GM18520 (cell line): ENCODE results near the gene SERPINB5.
A peak's percentile ranks its signal among the peaks of the same experiment; 100 is the strongest.
"Not testable (repeated sequence)": the region's sequence is repeated elsewhere in the genome, so short reads cannot be mapped to it uniquely, and the experiment has no call there.

Source experiments
- ATAC-seq: cut with Tn5 transposase; IDR thresholded peaks from one replicate; pipeline ENCODE4 v1.9.1; 2021; ENCODE audit not compliant: unreplicated experiment

Gene SERPINB5, protein sequence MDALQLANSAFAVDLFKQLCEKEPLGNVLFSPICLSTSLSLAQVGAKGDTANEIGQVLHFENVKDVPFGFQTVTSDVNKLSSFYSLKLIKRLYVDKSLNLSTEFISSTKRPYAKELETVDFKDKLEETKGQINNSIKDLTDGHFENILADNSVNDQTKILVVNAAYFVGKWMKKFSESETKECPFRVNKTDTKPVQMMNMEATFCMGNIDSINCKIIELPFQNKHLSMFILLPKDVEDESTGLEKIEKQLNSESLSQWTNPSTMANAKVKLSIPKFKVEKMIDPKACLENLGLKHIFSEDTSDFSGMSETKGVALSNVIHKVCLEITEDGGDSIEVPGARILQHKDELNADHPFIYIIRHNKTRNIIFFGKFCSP

DNA sequence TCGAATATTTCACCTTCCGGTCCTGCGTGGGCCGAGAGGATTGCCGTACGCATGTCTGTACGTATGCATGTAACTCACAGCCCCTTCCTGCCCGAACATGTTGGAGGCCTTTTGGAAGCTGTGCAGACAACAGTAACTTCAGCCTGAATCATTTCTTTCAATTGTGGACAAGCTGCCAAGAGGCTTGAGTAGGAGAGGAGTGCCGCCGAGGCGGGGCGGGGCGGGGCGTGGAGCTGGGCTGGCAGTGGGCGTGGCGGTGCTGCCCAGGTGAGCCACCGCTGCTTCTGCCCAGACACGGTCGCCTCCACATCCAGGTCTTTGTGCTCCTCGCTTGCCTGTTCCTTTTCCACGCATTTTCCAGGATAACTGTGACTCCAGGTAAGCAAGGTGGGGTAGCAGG, at the start of gene SERPINB5:
Gene SERPINB5 (plus strand): TSS at position 291 of the 400 bp plus-strand sequence. CDS start 7,471 bp downstream, outside the sequence.
- no peak for ATAC-seq

DNA sequence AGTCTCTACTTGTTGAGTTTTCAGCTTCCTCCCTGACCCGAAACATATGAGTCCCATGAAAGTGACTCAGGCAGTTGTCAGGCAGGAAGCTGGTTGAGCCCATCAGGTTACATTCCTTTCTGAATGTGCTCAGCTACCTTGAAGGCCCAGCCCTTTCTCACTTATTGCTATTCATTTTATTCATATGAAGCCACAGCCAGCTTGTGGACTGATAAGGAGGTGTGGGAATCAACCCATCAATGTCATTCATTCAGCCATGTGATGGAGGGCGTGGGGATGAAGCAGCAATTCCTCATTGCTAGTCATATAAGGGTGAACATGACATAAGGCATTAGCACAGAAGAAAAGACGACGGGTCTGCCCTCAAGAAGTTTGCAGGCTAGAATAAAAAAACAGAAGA, 49.2 kb upstream of the SERPINB5 start:
- no peak for ATAC-seq

DNA sequence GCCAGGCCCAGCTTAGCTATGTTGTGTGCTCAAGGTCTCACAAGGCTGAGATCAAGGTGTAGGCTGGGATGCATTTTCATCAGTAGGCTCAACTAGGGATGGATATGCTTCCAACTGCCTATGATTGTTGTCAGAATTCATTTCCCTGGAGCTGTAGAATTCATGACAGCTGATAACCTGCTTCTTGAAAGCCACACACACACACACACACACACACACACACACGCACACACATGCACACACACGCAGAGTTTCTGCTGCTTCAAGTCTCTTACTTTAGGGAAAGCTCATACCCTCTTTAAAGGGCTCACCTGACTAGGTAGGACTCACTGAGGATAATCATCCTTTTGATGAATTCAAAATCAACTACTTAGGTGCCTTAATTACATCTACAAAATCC, 46.2 kb upstream of the SERPINB5 start:
- ATAC-seq: no peak

DNA sequence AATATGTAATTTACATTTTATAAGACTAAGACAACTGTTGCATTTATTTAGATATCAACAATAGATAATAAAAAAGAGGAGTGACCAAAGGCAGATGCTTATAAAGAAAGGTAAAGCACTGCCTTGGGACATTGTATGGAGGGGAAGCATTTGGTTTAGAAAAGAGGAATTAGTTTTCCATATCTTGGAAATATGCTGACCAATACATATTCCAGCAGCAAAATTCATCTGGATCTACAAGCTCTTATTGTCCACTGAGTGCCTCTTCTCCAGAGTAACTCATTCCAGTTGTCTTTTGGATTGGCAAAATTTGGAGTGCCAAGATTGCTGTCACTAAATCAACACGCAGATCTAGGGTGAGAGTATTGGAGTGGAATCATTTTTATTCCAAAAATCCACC, 45.6 kb upstream of the SERPINB5 start:
- ATAC-seq: no peak

DNA sequence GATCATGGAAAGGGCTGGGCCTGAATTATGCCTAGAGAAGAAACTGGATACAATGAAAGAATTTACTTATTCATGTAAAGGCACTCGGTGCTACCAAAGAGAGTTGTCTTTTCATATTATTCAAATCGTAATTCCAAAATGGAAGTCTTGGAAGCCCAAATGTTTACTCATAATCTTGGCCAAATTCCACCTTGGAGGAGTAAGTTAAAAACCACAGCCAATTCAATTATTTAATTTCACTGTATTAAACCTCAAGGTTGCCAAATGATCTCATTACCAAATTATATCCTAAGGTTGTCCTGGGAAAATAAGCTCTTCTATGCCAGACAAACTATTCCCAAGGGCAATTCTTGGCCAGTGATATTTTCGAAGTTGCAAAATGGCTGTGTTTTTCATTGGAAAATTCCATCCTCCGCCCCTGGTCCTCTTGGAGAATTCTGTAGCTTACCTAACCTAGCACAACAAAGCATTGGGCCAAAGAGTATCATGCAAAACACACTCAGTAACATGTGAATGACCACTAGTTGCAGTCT, 43.4 kb upstream of the SERPINB5 start:
- ATAC-seq: no peak

DNA sequence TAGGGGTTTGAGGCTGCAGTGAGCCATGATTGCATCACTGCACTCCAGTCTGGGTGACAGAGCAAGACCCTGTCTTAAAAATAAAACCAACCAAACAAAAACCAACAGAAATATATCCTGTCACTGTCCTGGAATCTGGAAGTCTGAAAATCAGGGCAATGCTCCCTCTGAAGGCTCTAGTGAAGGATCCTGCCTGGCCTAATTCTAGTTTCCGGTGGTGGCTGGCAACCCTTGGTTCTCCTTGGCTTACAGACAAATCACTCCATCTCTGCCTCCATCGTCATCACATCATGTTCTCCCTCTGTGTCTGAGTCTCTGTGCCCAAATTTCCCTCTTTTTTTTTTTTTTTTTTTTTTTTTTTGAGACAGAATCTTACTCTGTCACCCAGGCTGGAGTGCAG, 38.6 kb upstream of the SERPINB5 start:
- no peak for ATAC-seq

DNA sequence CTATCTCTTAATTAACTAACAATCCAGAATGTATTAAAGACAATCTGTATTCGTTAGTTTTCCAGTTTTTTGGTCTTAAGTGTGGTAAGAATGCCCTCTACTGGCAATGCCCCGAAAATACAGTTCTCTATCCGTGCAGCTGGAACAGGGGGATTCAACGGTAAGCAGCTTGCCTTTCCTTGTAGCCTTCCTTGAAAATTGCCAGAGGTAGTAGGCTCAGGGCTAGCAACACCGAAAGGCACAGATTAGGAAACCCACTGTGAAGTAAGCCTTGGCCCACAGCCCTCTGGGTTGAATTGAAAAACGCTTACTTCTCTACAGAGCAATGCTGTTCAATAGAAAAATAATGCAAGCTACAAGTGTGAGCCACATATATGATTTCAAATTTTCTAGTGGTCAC, 37.4 kb upstream of the SERPINB5 start:
- no peak for ATAC-seq

DNA sequence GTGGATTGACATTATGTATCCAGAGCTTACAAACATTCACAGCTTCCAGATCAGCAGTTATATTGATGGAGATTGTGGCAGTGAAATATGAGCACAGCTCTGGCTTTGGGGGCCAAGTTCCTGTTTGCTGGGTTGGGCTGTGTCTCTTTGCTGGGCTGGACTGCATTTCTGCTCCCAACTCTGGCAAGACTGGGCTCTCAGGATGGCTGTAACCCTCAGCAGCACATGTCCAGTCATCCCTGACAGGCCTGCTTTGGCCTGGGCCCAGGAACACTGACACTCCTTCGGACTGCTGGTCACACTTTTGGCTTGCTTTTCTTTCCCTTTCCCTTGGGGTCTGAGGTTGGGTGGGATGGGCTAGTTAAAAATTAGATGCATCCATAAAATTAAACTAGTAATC, 36.5 kb upstream of the SERPINB5 start:
- no peak for ATAC-seq

DNA sequence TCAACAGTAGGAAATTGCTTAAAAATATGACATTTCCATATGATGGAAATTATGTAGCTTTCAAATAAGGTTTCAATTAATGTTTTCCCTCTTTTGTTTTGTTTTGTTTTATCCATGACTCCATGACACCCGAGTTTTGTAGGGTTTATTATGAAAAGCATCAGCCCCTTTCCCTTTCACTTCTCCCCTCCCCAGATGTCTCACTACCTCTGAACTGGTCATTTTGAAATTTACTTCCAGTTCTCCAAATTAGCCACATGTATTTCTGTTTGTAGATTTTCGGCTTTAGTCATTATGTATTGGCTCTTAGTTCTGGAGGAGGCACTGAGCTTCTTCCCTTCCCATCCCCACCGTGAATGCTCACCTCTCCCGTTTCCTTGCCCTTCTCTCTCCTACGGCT, 35.9 kb upstream of the SERPINB5 start:
- no peak for ATAC-seq

DNA sequence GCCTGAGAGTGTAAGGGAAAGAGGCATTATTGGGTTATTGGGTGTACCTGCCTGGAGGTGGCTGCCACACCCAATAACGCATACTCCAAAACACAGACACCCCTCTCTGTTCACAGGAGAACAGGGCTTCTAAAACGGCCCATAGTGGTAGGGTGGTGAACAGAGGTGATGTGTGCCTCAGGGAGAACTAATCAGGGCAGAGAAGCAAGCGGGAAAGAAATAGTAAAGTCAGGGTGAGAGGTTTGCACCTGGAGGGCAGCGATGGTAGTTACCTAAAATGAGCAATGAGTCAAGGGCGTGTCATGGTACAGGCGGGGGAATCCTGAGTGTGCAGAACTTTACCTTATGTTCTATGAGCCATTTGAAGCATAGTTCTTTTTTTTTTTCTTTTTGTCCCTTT, 32.9 kb upstream of the SERPINB5 start:
- ATAC-seq: no peak

DNA sequence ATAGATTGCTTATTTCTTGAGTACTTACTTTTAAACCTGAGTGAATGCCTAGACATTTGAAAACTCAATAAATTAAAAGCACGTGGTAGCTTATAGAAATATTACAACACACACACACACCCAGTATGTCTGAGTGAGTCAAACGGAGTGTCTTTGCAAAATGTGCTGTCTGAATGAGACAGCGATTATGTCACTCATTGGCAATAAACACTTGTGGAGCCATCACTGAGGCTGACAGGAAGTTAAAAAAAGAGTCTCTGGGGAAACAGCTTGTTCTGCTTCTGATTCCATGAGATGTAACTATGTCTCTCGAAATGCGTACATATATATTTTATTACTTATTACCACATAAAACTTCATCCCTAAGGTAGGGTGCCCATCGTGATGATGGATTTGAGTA, 32.2 kb upstream of the SERPINB5 start:
- peak; percentile 68 for ATAC-seq

DNA sequence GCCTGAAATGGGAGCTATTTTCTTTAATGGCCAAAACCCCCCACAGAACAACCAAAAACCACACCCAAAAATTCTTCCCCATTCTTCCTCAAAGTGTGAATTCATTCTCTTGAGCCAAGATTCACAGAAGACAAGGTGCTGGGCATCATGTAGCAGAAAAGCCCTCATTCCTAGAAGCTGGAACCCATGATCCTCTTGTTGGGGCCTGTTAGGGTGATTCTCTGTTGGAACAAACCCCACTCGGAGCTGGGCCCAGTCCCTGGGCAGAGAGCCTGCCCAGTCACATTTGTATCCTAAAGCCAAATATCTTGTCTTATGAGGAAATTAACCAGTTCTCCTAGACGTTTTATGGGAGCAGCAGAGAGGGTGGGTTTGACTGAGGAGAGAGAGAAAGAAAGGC, 31.7 kb upstream of the SERPINB5 start:
- no peak for ATAC-seq

DNA sequence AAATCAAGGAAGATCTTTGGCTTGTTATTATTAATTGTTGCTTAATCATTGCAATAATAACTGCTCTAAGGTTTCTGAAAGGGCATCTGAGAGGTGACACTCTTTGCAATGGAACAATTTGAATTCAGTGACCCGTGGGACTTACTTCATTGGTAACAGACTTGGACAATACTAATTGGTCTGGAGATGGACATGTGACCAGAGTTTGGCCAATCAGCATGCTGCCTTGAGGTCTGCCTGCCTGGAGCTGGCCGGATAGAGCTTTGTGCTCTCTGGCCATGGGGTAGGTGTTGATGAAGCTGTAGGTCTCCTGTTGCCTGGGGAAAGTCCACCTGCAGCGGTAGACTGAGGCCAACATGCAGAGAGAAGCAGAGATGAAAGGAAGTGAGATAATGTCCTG, 30.5 kb upstream of the SERPINB5 start:
- no peak for ATAC-seq

DNA sequence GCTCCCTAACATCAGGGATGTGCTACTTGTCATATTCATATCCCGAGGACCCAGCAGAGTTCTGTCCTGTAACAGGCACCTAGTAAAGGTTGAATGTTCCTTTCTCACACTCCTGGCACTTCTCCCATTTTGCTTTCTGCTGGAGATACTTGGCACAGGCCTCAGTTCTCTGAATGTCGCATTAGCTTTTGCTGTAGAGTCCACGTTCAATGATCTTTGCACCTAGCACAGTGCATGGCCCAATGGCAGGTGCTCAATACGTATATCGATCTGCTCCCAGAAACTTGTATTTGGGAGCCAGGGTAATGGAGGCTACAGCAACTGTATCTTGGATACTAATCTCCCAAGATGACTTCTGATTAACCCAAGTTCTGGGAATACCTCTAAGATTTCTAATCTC, 29.7 kb upstream of the SERPINB5 start:
- no peak for ATAC-seq

DNA sequence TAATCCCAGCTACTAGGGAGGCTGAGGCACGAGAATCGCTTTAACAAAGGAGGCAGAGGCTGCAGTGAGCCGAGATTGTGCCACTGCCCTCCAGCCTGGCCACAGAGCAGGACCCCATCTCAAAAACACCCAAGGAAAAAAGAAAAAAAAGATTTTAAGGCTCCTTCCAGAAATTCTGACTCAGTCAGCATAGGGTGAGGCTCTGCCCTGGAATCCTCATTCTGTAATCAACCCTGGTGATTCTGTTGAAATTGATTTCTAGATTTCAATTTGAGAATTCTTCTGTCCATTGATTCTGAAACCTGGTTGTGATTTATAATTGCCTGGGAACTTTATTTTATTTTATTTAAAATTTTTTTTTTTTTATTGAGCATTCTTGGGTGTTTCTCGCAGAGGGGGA, 27.3 kb upstream of the SERPINB5 start:
- no peak for ATAC-seq

DNA sequence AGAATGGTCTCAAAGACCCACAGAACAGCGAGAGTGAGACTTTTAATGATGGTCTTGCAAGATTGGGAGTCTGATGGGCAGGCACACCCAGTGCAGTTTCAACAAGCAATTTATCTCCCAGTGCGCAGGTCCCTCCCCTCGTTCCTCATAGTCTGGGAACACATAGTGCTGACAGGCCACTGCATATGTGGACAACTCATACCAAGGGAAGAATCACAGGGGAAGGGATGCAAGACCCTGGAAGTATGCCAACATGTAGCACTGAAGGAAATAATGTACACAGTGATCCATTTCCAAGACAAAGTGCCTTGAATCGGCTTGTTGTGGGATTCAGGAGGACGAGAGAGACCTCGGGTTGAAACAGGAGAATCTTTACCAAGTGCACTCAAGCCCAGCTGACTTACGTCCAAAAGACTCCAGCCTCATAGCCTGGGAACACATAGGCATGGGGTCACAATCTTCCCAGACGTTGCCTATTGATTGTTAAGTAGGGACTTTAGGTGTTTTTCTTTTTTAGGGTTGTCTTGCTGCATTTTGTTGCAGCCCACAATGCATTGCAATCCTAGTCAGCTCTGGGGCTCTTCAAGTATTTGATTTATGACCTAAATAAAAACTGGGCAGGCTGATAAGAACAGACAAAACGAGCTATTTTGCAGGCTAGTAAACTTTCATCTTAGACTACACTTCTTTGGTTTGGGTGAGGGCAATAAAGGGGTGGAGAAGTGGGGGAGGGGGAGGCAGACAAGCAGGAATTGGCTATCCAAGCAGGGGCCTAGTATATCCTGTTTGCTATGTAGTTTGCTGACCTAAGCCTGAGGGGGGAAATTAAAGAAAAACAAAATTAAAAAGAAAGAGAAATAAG, 24.7 kb upstream of the SERPINB5 start:
- ATAC-seq: no peak

DNA sequence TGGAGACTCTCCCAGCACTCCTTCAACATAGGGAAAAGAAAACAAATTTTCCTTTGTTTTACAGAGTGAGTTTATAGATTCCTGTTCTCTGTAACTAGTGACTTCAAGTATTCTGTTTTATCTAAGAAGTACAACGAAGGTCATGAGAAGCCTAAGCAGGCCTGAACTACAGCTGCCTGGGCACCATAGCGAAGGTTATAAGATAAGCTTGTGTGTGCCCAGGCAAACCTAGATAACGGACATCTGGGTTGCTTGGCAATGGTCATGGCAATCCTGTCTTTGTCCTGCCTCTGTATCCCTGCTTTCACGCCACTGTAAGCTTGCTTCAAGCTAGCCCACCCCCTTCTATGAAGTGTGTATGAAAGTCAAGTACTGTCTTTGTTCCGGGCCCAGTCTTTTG, 24.0 kb upstream of the SERPINB5 start:
- ATAC-seq: not testable (repeated sequence)

DNA sequence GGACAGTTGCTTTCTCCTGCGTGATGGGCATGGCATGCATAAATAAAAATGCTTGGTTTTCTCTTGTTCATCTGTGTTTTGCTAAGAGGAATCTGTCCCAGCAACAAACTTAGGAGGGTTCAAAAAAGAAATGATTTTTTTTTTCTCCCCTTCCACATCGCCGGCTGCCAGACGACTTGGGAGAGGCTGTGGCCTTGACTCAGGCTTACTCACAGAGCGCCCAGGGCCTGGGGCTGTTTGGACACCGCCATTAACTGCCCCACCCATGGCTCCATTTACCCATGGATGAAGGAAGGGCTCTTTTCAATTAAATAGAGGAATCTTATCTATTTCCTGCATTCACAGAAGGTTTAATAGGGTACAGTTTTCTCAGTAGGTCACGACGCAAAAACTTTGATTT, 22.3 kb upstream of the SERPINB5 start:
- no peak for ATAC-seq

DNA sequence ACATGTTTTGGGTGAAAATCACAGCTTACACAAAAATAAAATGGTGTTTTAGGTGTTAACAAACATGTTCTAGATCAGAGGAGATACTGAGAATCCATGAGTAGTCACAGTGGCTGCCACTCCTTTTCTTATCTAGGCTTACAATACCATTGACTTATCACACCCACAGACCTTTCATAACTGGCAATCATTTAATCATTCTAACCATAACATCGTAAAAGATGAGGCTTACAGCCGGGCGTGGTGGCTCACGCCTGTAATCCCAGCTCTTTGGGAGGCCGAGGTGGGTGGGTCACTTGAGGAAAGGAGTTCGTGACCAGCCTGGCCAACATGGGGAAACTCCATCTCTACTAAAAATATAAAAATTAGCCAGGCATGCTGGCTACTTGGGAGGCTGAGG, 18.8 kb upstream of the SERPINB5 start:
- no peak for ATAC-seq

DNA sequence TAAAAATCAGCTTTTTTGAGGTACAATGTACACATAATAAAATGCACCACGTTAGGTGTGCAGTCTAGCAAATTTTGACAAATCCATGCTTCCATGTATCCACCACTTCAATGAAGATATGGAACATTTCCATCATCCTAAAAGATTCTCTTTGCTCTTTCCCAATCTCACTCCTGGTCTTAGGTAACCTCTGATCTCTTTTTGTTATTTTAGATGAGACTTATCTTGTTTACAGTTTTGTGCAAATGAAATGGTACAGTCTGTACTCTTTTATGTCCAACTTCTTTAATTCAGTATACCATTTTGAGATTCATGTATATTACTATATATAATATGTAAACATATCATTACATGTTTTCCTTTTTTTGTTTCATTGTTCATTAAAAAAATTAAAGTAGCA, 16.3 kb upstream of the SERPINB5 start:
- no peak for ATAC-seq

DNA sequence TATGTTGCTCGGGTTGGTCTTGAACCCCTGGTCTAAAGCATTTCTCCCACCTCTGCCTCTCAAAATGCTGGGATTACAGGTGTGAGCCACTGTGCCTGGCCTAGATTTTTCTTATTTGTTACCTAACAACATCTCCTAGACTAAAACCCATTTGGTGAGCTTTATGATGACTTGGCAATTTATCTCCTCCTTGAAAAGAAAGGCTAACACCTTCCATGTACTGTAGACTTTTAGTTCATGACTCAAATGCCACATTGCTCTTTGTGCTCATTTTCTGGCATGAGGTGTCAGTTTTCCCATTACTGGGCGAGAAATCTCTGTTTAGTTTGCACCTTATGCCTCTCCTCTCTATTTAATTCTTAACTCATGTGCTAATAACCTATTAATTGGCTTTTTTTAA, 12.3 kb upstream of the SERPINB5 start:
- ATAC-seq: no peak

DNA sequence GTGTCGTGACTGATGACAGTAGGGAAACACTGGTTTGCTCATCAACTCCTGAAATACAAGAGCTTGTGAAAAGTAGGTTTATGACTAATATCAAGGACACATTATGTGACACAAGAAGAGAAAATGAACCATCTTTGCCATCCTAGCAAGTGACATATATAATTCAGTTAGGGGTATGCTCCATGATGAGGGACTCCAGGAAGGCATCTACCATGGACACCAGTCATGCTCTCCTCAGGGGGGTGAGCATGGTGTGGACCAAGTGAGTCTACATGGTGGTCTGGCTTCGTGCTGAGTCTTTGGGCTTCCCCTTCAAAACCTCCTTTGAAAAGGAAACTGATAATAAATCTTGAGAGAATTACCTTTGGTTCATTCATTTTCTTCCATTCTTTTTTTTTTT, 11.7 kb upstream of the SERPINB5 start:
- ATAC-seq: no peak
